Osteoblast (primary cell): ENCODE measurements around the gene PAQR6. TPM values are rescaled to one million over a fixed set of nuclear protein-coding genes. Genes with fewer than 3 reads are reported as not detected.
A peak's percentile ranks its signal among the peaks of the same experiment; 100 is the strongest.
"Not testable (repeated sequence)": the region's sequence is repeated elsewhere in the genome, so short reads cannot be mapped to it uniquely, and the experiment has no call there.

Experiments
- DNase-seq: peaks from one replicate; pipeline ENCODE4 v3.0.0; 2011; ENCODE audit warnings: low spot score, mixed read lengths; ENCODE audit not compliant: insufficient read length; ENCODE audit errors: missing footprints
- H2AFZ ChIP-seq: 2 replicates; pipeline ENCODE4 v1.6.0; 2011; ENCODE audit warnings: mild to moderate bottlenecking, low read length
- H3K27ac ChIP-seq: 2 replicates; pipeline ENCODE4 v1.5.1; 2011; ENCODE audit warnings: mild to moderate bottlenecking, low read depth, low read length, moderate library complexity
- H3K27me3 ChIP-seq: 2 replicates; pipeline ENCODE4 v1.6.0; 2012; ENCODE audit warnings: mild to moderate bottlenecking, control low read depth, inconsistent platforms, low read length, moderate library complexity; ENCODE audit not compliant: insufficient read depth
- H3K36me3 ChIP-seq: 2 replicates; pipeline ENCODE4 v1.5.1; 2011; ENCODE audit warnings: mild to moderate bottlenecking, low read length, control low read depth, moderate library complexity; ENCODE audit not compliant: insufficient read depth
- H3K4me1 ChIP-seq: 2 replicates; pipeline ENCODE4 v1.5.1; 2011; ENCODE audit warnings: mild to moderate bottlenecking, low read length, control low read depth, moderate library complexity; ENCODE audit not compliant: insufficient read depth
- H3K4me2 ChIP-seq: 2 replicates; pipeline ENCODE4 v1.6.0; 2011; ENCODE audit warnings: mild to moderate bottlenecking, low read length; ENCODE audit not compliant: insufficient read depth
- H3K4me3 ChIP-seq: fragments of 200-600 bp; sonication (generic); 3 replicates; pipeline ENCODE4 v1.5.1; 2012; ENCODE audit warnings: mild to moderate bottlenecking, low read length, inconsistent platforms; ENCODE audit not compliant: insufficient read depth
- H3K79me2 ChIP-seq: 2 replicates; pipeline ENCODE4 v1.6.0; 2012; ENCODE audit warnings: mild to moderate bottlenecking, low read length, control low read depth, inconsistent platforms; ENCODE audit not compliant: insufficient read depth
- H3K9me3 ChIP-seq: 2 replicates; pipeline ENCODE4 v1.5.1; 2011; ENCODE audit warnings: low read depth, low read length, control low read depth
- H4K20me1 ChIP-seq: 2 replicates; pipeline ENCODE4 v1.6.0; 2012; ENCODE audit warnings: mild to moderate bottlenecking, low read length, control low read depth; ENCODE audit not compliant: insufficient read depth
- total RNA-seq: library from RNA; depleted of rRNA; stranded (reverse); fragments of >200 nt; gene quantifications from 2 replicates; pipeline ENCODE4 v1.2.3, GENCODE V29; 2012
- TF ChIP-seq, protein P1 (sequence below): IDR thresholded peaks from 2 replicates; pipeline ENCODE4 v1.5.1; 2011; ENCODE audit warnings: mild to moderate bottlenecking, low read depth, low read length, moderate library complexity; ENCODE audit errors: extremely low read depth

Gene PAQR6
- total RNA-seq, 1 donor: 0.36 TPM

DNA sequence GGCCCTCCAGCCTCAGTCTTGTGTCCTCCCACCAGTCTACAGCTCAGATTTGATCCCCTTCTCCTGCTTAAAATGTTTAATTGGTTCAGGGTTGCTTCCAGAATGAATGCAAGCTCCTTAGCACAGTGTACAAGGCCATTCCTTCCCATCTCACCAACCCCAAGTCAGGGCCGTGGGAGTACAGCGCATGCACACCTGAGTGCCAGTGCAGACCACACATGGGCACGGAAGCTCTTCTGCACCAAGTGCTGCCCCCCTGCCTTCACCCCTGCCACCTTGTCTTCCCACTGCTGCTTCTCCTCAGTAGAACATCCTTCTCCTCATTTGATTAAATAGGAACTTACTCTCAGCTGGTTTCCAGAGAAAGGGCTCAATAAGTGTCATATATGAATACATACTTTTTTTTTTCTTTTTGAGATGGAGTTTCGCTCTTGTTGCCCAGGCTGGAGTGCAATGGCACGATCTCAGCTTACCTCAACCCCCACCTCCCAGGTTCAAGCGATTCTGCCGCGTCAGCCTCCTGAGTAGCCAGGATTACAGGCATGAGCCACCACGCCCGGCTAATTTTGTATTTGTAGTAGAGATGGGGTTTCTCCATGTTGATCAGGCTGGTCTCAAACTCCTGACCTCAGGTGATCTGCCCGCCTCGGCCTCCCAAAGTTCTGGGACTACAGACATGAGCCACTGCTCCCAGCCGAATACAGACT lies 25.7 kb downstream of the PAQR6 start:
- no peak for DNase-seq
- H3K27ac ChIP-seq: no peak overlapping the region

DNA sequence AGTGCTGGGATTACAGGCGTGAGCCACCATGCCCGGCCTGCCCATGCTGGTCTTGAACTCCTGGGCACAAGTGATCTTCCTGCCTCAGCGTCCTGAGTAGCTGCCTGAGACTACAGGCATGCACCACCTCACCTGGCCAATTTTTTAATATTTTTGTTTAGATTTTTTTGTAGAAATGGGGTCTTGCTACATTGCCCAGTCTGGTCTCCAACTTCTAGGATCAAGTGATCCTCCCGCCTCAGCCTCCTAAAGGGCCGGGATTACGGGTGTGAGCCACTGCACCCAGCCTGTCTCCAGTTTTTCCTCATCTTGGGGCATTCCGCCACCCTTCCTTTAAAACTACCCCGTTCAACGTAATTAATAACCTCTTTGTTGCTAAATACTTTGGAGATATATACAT lies 27.6 kb downstream of the PAQR6 start:
- no peak overlapping the region for H2AFZ ChIP-seq
- no peaks in the 10 kb centered on the region for H3K9me3 ChIP-seq
- H4K20me1 ChIP-seq: peaks cover 13% of the 10 kb centered on the region
- H3K27me3 ChIP-seq: no peaks in the 10 kb centered on the region
- peaks cover 20% of the 10 kb centered on the region for H3K4me1 ChIP-seq
- H3K27ac ChIP-seq: no peak overlapping the region
- H3K4me3 ChIP-seq: no peak overlapping the region
- H3K79me2 ChIP-seq: peaks cover 19% of the 10 kb centered on the region
- H3K4me2 ChIP-seq: no peak overlapping the region
- H3K36me3 ChIP-seq: peaks cover 27% of the 10 kb centered on the region
- no peak for DNase-seq
- TF ChIP-seq, protein P1, sequence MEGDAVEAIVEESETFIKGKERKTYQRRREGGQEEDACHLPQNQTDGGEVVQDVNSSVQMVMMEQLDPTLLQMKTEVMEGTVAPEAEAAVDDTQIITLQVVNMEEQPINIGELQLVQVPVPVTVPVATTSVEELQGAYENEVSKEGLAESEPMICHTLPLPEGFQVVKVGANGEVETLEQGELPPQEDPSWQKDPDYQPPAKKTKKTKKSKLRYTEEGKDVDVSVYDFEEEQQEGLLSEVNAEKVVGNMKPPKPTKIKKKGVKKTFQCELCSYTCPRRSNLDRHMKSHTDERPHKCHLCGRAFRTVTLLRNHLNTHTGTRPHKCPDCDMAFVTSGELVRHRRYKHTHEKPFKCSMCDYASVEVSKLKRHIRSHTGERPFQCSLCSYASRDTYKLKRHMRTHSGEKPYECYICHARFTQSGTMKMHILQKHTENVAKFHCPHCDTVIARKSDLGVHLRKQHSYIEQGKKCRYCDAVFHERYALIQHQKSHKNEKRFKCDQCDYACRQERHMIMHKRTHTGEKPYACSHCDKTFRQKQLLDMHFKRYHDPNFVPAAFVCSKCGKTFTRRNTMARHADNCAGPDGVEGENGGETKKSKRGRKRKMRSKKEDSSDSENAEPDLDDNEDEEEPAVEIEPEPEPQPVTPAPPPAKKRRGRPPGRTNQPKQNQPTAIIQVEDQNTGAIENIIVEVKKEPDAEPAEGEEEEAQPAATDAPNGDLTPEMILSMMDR: no peak

More for the DNA sequence above, 25.7 kb downstream of the PAQR6 start:
- TF ChIP-seq, protein P1: no peak
- Histone ChIP-seq H3K4me2 (no peak overlapping the region), H3K27me3 (no peaks in the 10 kb centered on the region), H3K36me3 (peaks cover 37% of the 10 kb centered on the region), H4K20me1 (peaks cover 13% of the 10 kb centered on the region), H2AFZ (no peak overlapping the region), H3K9me3 (no peaks in the 10 kb centered on the region), H3K4me1 (peaks cover 20% of the 10 kb centered on the region), H3K4me3 (no peak overlapping the region), H3K79me2 (peaks cover 13% of the 10 kb centered on the region)

DNA sequence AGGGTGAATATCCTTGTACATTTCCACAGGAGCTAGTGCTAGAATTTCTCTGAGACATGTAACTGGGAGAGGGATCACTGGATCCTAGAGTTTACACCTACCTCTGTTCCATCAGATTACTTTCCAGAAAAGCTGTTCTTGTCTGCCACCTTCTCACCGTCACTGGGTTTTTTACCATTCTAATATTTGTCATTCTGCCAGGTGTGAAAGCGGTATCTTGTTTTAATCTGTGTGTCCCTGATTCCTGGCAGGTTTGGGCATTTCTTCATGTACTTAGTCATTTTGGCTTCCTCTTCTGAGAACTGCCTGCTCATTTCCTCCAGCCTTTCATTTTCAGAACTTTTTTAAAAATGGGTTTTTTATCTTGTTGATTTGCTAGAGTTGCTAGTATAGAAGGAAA lies 30.0 kb downstream of the PAQR6 start:
- Histone ChIP-seq H3K4me2 (no peak overlapping the region), H3K79me2 (peaks cover 33% of the 10 kb centered on the region), H4K20me1 (peaks cover 7% of the 10 kb centered on the region), H3K27ac (peak overlapping the region; percentile 6), H3K4me3 (no peak overlapping the region), H2AFZ (no peak overlapping the region), H3K27me3 (no peaks in the 10 kb centered on the region), H3K36me3 (peaks cover 23% of the 10 kb centered on the region), H3K9me3 (no peaks in the 10 kb centered on the region), H3K4me1 (peaks cover 23% of the 10 kb centered on the region)
- TF ChIP-seq, protein P1: no peak
- peak; percentile 93 for DNase-seq

DNA sequence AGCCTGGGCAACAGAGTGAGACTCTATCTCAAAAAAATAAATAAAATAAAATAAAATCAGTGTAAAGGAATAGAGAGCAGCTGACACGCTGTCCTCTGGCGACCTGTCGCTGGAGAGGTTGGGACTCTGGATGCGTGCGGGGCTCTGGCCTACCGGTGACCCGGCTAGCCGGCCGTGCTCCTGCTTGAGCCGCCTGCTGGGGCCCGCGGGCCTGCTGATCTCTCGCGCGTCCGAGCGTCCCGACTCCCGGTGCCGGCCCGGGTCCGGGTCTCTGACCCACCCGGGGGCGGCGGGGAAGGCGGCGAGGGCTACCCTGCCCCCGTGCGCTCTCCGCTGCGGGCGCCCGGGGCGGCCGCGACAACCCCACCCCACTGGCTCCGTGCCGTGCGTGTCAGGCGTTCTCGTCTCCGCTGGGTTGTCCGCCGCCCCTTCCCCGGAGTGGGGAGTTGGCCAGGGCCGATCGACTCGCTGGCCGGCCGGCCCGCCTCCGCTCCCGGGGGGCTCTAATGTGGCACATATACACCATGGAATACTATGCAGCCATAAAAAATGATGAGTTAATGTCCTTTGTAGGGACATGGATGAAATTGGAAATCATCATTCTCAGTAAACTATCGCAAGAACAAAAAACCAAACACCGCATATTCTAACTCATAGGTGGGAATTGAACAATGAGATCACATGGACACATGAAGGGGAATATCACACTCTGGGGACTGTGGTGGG lies 31.3 kb downstream of the PAQR6 start:
- H3K79me2 ChIP-seq: peaks cover 30% of the 10 kb centered on the region
- H3K36me3 ChIP-seq: peaks cover 16% of the 10 kb centered on the region
- not testable (repeated sequence) for H3K27ac ChIP-seq, H3K4me2 ChIP-seq, H3K27me3 ChIP-seq, H3K4me3 ChIP-seq, DNase-seq, H3K9me3 ChIP-seq, H4K20me1 ChIP-seq, H2AFZ ChIP-seq
- H3K4me1 ChIP-seq: peaks cover 20% of the 10 kb centered on the region
